H1 (cell line): ENCODE measurements around the gene RALY. TPM values are rescaled to one million over a fixed set of nuclear protein-coding genes. Genes with fewer than 3 reads are reported as not detected.

Experiments used
- CTCF ChIA-PET: fragments of 300-600 bp; sonication (Branson Sonifier 250); formaldehyde crosslinking; loops from one replicate; lab custom pipeline; 2021; ENCODE audit not compliant: partially characterized antibody; lab: Charles Lee
- POLR2A ChIA-PET: fragments of 300-600 bp; sonication (Branson Sonifier 250); formaldehyde crosslinking; loops from one replicate; lab custom pipeline; 2021; ENCODE audit warnings: inconsistent platforms; ENCODE audit not compliant: partially characterized antibody; lab: Charles Lee
- DNase-seq, 2 experiments: peaks; one replicate each; pipeline versions ENCODE4 v3.0.0 to v3.0.0-alpha.2; 2010 to 2022; ENCODE audit warnings: low spot score in 2 of 2, low read depth in 1 of 2, mixed read lengths in 1 of 2
- FAIRE-seq: peaks from 2 replicates; lab custom pipeline; 2011; peaks lifted over from hg19 to GRCh38; lab: Jason Lieb, UNC
- H2AFZ ChIP-seq: 2 replicates; pipeline ENCODE4 v1.8.1; 2012; ENCODE audit warnings: low read length, inconsistent platforms
- H2AK5ac ChIP-seq: 2 replicates; pipeline ENCODE4 v1.6.1; 2013; ENCODE audit warnings: low read depth, low read length
- H2BK120ac ChIP-seq: replicated peaks from 2 replicates; pipeline ENCODE3; 2013; ENCODE audit warnings: low read depth, low read length, inconsistent platforms
- H2BK12ac ChIP-seq: 2 replicates; pipeline ENCODE4 v1.6.1; 2013; ENCODE audit warnings: low read depth, low read length
- H2BK15ac ChIP-seq: 2 replicates; pipeline ENCODE4 v1.6.1; 2013; ENCODE audit warnings: low read length
- H2BK20ac ChIP-seq: 2 replicates; pipeline ENCODE4 v1.6.1; 2013; ENCODE audit warnings: low read length
- H2BK5ac ChIP-seq: 2 replicates; pipeline ENCODE4 v1.6.1; 2013; ENCODE audit warnings: low read depth, low read length
- H3K14ac ChIP-seq: 2 replicates; pipeline ENCODE4 v1.6.1; 2013; ENCODE audit warnings: inconsistent platforms; ENCODE audit not compliant: insufficient read length
- H3K18ac ChIP-seq: 2 replicates; pipeline ENCODE4 v1.6.1; 2013; ENCODE audit warnings: low read length; ENCODE audit errors: extremely low read depth
- H3K23ac ChIP-seq: 2 replicates; pipeline ENCODE4 v1.6.1; 2013; ENCODE audit warnings: inconsistent platforms; ENCODE audit not compliant: insufficient read length
- H3K23me2 ChIP-seq: 2 replicates; pipeline ENCODE4 v1.6.1; 2013; ENCODE audit warnings: low read depth, low read length
- H3K27ac ChIP-seq: 2 replicates; pipeline ENCODE4 v1.6.1; 2011; ENCODE audit warnings: low read depth, low read length, inconsistent platforms
- H3K27me3 ChIP-seq, 4 experiments: replicated peaks in 1 of 4; 1 replicate in 1 of 4; 2 replicates in 3 of 4; pipeline versions ENCODE4 v1.6.1 to v1.8.1; 2011 to 2013; ENCODE audit warnings: low read length in 3 of 4, mild to moderate bottlenecking in 3 of 4, inconsistent platforms in 2 of 4, mixed read lengths in 2 of 4, moderate library complexity in 1 of 4; ENCODE audit not compliant: control insufficient read depth in 3 of 4, insufficient read depth in 3 of 4; ENCODE audit errors: extremely low read depth in 1 of 4
- H3K36me3 ChIP-seq, 4 experiments: 2 replicates each; pipeline versions ENCODE4 v1.6.1 to v1.8.1; 2011 to 2013; ENCODE audit warnings: mild to moderate bottlenecking in 4 of 4, low read length in 3 of 4, moderate library complexity in 2 of 4, control low read depth in 1 of 4, inconsistent platforms in 1 of 4; ENCODE audit not compliant: insufficient read depth in 4 of 4, control insufficient read depth in 2 of 4
- H3K4ac ChIP-seq: replicated peaks from 2 replicates; pipeline ENCODE3; 2013; ENCODE audit warnings: low read length, low read depth, mixed read lengths, inconsistent platforms; ENCODE audit not compliant: insufficient read length
- H3K4me1 ChIP-seq, 4 experiments: replicated peaks in 1 of 4; 1 replicate in 1 of 4; 2 replicates in 3 of 4; pipeline versions ENCODE4 v1.6.1 to v1.8.1; 2011 to 2013; ENCODE audit warnings: low read length in 3 of 4, inconsistent platforms in 2 of 4, mixed read lengths in 1 of 4; ENCODE audit not compliant: insufficient read depth in 4 of 4, control insufficient read depth in 3 of 4
- H3K4me2 ChIP-seq, 2 experiments: 2 replicates each; pipeline versions ENCODE4 v1.6.1 to v1.8.1; 2011 to 2013; ENCODE audit warnings: low read depth in 2 of 2, low read length in 2 of 2, control low read depth in 1 of 2, inconsistent platforms in 1 of 2, mild to moderate bottlenecking in 1 of 2; ENCODE audit not compliant: insufficient read depth in 1 of 2
- H3K4me3 ChIP-seq, 4 experiments: fragments of 200-600, 300-600 bp in 1 of 4; sonication (generic), shearing (Covaris generic), sonication (Bioruptor Twin) in 1 of 4; 2 replicates each; pipeline versions ENCODE4 v1.5.1 to v1.8.1; 2011 to 2016; ENCODE audit warnings: low read length in 4 of 4, low read depth in 3 of 4, control low read depth in 2 of 4, inconsistent platforms in 2 of 4, mild to moderate bottlenecking in 2 of 4, mixed read lengths in 1 of 4, moderate library complexity in 1 of 4; ENCODE audit not compliant: insufficient read depth in 2 of 4; ENCODE audit errors: extremely low read depth in 1 of 4
- H3K56ac ChIP-seq: replicated peaks from 2 replicates; pipeline ENCODE3; 2013; ENCODE audit warnings: low read depth, mild to moderate bottlenecking, mixed read lengths, low read length, inconsistent platforms; ENCODE audit not compliant: insufficient read length
- H3K79me1 ChIP-seq: 2 replicates; pipeline ENCODE4 v1.6.1; 2013; ENCODE audit warnings: low read depth, low read length, control low read depth
- H3K79me2 ChIP-seq, 2 experiments: 2 replicates each; pipeline versions ENCODE4 v1.6.1 to v1.8.1; 2012 to 2013; ENCODE audit warnings: low read length in 2 of 2, mild to moderate bottlenecking in 2 of 2, inconsistent platforms in 1 of 2; ENCODE audit not compliant: insufficient read depth in 2 of 2, control insufficient read depth in 1 of 2
- H3K9ac ChIP-seq, 4 experiments: replicated peaks in 1 of 4; 1 replicate in 1 of 4; 2 replicates in 3 of 4; pipeline versions ENCODE4 v1.6.1 to v1.8.1; 2011 to 2013; ENCODE audit warnings: low read depth in 3 of 4, low read length in 3 of 4, control low read depth in 2 of 4, mild to moderate bottlenecking in 2 of 4, moderate library complexity in 2 of 4, inconsistent platforms in 1 of 4; ENCODE audit errors: extremely low read depth in 1 of 4
- H3K9me3 ChIP-seq, 2 experiments: 2 replicates each; pipeline versions ENCODE4 v1.6.1 to v1.8.1; 2012 to 2013; ENCODE audit warnings: mild to moderate bottlenecking in 2 of 2, moderate library complexity in 2 of 2, control low read depth in 1 of 2, inconsistent platforms in 1 of 2, low read depth in 1 of 2, low read length in 1 of 2, mixed read lengths in 1 of 2; ENCODE audit not compliant: insufficient read depth in 2 of 2
- H4K20me1 ChIP-seq, 2 experiments: replicated peaks in 1 of 2; 2 replicates each; pipeline versions ENCODE3 to v1.8.1; 2011 to 2013; ENCODE audit warnings: inconsistent platforms in 2 of 2, low read length in 2 of 2, mild to moderate bottlenecking in 1 of 2; ENCODE audit not compliant: insufficient read depth in 2 of 2, control insufficient read depth in 1 of 2
- H4K5ac ChIP-seq: 2 replicates; pipeline ENCODE4 v1.6.1; 2013; ENCODE audit warnings: low read length, low read depth, mixed read lengths, inconsistent platforms; ENCODE audit not compliant: insufficient read length
- H4K8ac ChIP-seq: 2 replicates; pipeline ENCODE4 v1.8.0; 2013; ENCODE audit warnings: mild to moderate bottlenecking, moderate library complexity, low read length, inconsistent platforms; ENCODE audit not compliant: insufficient read depth; ENCODE audit errors: extremely low read depth
- H4K91ac ChIP-seq: replicated peaks from 2 replicates; pipeline ENCODE3; 2013; ENCODE audit warnings: low read length, mixed read lengths, inconsistent platforms; ENCODE audit not compliant: insufficient read length
- ATF3 ChIP-seq: IDR thresholded peaks from 2 replicates; pipeline ENCODE4 v1.6.1; 2011; ENCODE audit warnings: low read depth, mild to moderate bottlenecking, low read length; ENCODE audit not compliant: insufficient read depth
- BCL11A ChIP-seq, 2 experiments: IDR thresholded peaks; one replicate each; pipeline ENCODE4 v1.6.1; 2011; ENCODE audit warnings: low read depth in 2 of 2, low read length in 2 of 2, mild to moderate bottlenecking in 2 of 2
- CHD2 ChIP-seq: IDR thresholded peaks from 2 replicates; pipeline ENCODE4 v1.6.1; 2012; ENCODE audit warnings: low read length, improper control_type of control experiment
- CTBP2 ChIP-seq: IDR thresholded peaks from 2 replicates; pipeline ENCODE4 v1.7.0; 2011; ENCODE audit warnings: borderline replicate concordance, mild to moderate bottlenecking, moderate library complexity, mixed read lengths, low read length; ENCODE audit not compliant: insufficient read depth, insufficient read length
- HDAC6 ChIP-seq: IDR thresholded peaks from one replicate; pipeline ENCODE4 v1.7.1; 2012; ENCODE audit warnings: low read depth, mild to moderate bottlenecking, inconsistent platforms, low read length, moderate library complexity
- MAFK ChIP-seq: IDR thresholded peaks from 2 replicates; pipeline ENCODE4 v1.6.1; 2012; ENCODE audit warnings: low read depth, mild to moderate bottlenecking, improper control_type of control experiment, low read length
- NRF1 ChIP-seq: IDR thresholded peaks from 2 replicates; pipeline ENCODE4 v1.6.1; 2011; ENCODE audit warnings: mild to moderate bottlenecking, low read depth, low read length, improper control_type of control experiment
- PHF8 ChIP-seq: fragments of 200-600 bp; sonication (generic); conservative IDR thresholded peaks from 2 replicates; pipeline ENCODE4 v1.7.1; 2012; ENCODE audit warnings: low read depth, mild to moderate bottlenecking, inconsistent platforms, low read length, moderate library complexity
- SAP30 ChIP-seq: fragments of 300-600 bp; sonication (generic); IDR thresholded peaks from 2 replicates; pipeline ENCODE4 v1.7.1; 2012; ENCODE audit warnings: low read length, moderate library complexity, mild to moderate bottlenecking, inconsistent platforms; ENCODE audit not compliant: insufficient read depth, insufficient replicate concordance
- SP4 ChIP-seq: IDR thresholded peaks from 2 replicates; pipeline ENCODE4 v1.6.1; 2012; ENCODE audit warnings: low read length, inconsistent platforms
- SRF ChIP-seq: IDR thresholded peaks from 2 replicates; pipeline ENCODE4 v1.6.1; 2011; ENCODE audit warnings: mild to moderate bottlenecking, low read depth, low read length, moderate library complexity
- TAF7 ChIP-seq: optimal IDR thresholded peaks from 2 replicates; pipeline ENCODE3; 2011; ENCODE audit warnings: low read depth, mild to moderate bottlenecking, inconsistent platforms, low read length, moderate library complexity, borderline replicate concordance
- TCF12 ChIP-seq: IDR thresholded peaks from 2 replicates; pipeline ENCODE4 v1.6.1; 2011; ENCODE audit warnings: low read depth, mild to moderate bottlenecking, low read length
- ZNF274 ChIP-seq: IDR thresholded peaks from 2 replicates; pipeline ENCODE4 v1.7.0; 2012; ENCODE audit warnings: low read length, borderline replicate concordance; ENCODE audit errors: extremely low read depth
- WGBS, 2 experiments: shearing (Covaris generic) in 1 of 2; methylation state at CpG; one replicate each; pipeline versions ENCODE4 v1.1.6 to v1.1.7; 2013 to 2015; ENCODE audit warnings: low lambda C conversion rate in 2 of 2, mixed read lengths in 2 of 2, inconsistent platforms in 1 of 2, low coverage in 1 of 2, missing lambda C conversion rate in 1 of 2; ENCODE audit not compliant: insufficient replicate concordance in 2 of 2, insufficient coverage in 1 of 2, insufficient read length in 1 of 2; ENCODE audit errors: extremely low coverage in 1 of 2, missing lambda C conversion rate in 1 of 2; 5-methylcytosine and 5-hydroxymethylcytosine counted together
- polyA plus RNA-seq, 7 experiments: library from polyadenylated mRNA; depleted of rRNA in 3 of 7; stranded (reverse) in 5 of 7; unstranded in 2 of 7; fragments of >200 nt in 5 of 7; fragments of 200-250 nt in 2 of 7; gene quantifications; 1 replicate in 5 of 7; 2 replicates in 1 of 7; 4 replicates in 1 of 7; pipeline versions ENCODE4 v1.2.1 to v1.2.3, GENCODE V29; 2011 to 2013; ENCODE audit warnings: missing spikeins in 2 of 7, mixed read lengths in 2 of 7
- total RNA-seq: library from RNA; stranded (reverse); fragmentation: NEBNext Ultra II Directional; extraction: Animal tissue kit (Norgen Biotek cat#: 25700); gene quantifications from 2 replicates; pipeline ENCODE4 v1.2.1, GENCODE V29; 2021

Gene RALY
- total and polyA plus RNA-seq, 2 of the 8 experiments (the other 6 are each of a cell fraction or from before 2014, with no cell fraction given) = 133 to 148 TPM

- H2BK20ac ChIP-seq = no peak overlapping the region
- H2BK15ac ChIP-seq = no peak overlapping the region
- WGBS, 2 experiments = 94% methylated on average over 4 of the region's 4 CpGs; no CpG with 5 or more reads in 1 of the 2 experiments
- no peak overlapping the region for H3K4ac ChIP-seq
- POLR2A ChIA-PET = interaction anchor here (1.3 to 1.7 kb wide), 2 partner anchors 10 to 35 kb away, joined by 3 to 7 read pairs; no protein-coding TSS in a partner anchor
- H3K27me3 ChIP-seq = no peaks in the 10 kb centered on the region
- H4K91ac ChIP-seq = no peak overlapping the region
- DNase-seq (no peak), FAIRE-seq (no peak)
- no peaks in the 10 kb centered on the region for H3K36me3 ChIP-seq
- H2BK12ac ChIP-seq = no peak overlapping the region
- CTCF ChIA-PET = interaction anchor here (1.1 kb wide), 1 partner anchor 43 kb away, joined by 3 read pairs; no protein-coding TSS in a partner anchor
- H3K9ac ChIP-seq = no peak overlapping the region
- H3K9me3 ChIP-seq = no peaks in the 10 kb centered on the region
- H3K79me2 ChIP-seq = peaks cover 6 to 21% of the 10 kb centered on the region in 2 experiments; a peak in 3 of 4 replicates
- H2BK5ac ChIP-seq = no peak overlapping the region
- H3K14ac ChIP-seq = no peak overlapping the region
- no peak overlapping the region for H3K23ac ChIP-seq
- H3K18ac ChIP-seq = no peak overlapping the region
- H2AFZ ChIP-seq = no peak overlapping the region
- H3K27ac ChIP-seq = no peak overlapping the region
- no peak overlapping the region for H3K56ac ChIP-seq
- no peak overlapping the region for H3K4me2 ChIP-seq
- H3K79me1 ChIP-seq = peaks cover 8% of the 10 kb centered on the region; the same call in 1 of the 2 replicates
- H4K20me1 ChIP-seq = peaks cover 1 to 3% of the 10 kb centered on the region in 2 experiments
- H3K23me2 ChIP-seq = peaks cover 8% of the 10 kb centered on the region
- no peak overlapping the region for H2BK120ac ChIP-seq
- no peak overlapping the region for H2AK5ac ChIP-seq
- no peak overlapping the region for H3K4me3 ChIP-seq
- H4K5ac ChIP-seq = no peak overlapping the region
- peaks cover 1 to 6% (median 4%) of the 10 kb centered on the region in 4 experiments; a peak in 4 of 7 replicates for H3K4me1 ChIP-seq
- H4K8ac ChIP-seq = no peak overlapping the region
- TF ChIP-seq MAFK = no peak
- TF ChIP-seq ZNF274 = no peak
- TF ChIP-seq TAF7 = no peak
- TF ChIP-seq SRF = no peak
- no peak for TF ChIP-seq PHF8
- no peak for TF ChIP-seq BCL11A (IDR thresholded peaks at IDR 0.05; ENCODE audit: low read depth in 2 of 2, low read length in 2 of 2)
- TF ChIP-seq ATF3 = no peak
- no peak for TF ChIP-seq SP4
- TF ChIP-seq NRF1 = no peak
- TF ChIP-seq SAP30 = no peak
- no peak for TF ChIP-seq TCF12
- no peak for TF ChIP-seq HDAC6
- TF ChIP-seq CHD2 = no peak
- no peak for TF ChIP-seq CTBP2
Observed at GRCh38 chr20:33990075-33990474, 3.6 kb upstream of the RALY start.
